AG09309 (cell line): Measurements from ENCODE around the gene PPCDC.

ENCODE experiments used
- DNase-seq: peaks from one replicate; pipeline ENCODE4 v3.0.0-alpha.2; 2010; ENCODE audit warnings: low read depth
- H3K4me3 ChIP-seq: 2 replicates; pipeline ENCODE4 v1.5.1; 2011; ENCODE audit warnings: mild to moderate bottlenecking, low read depth, low read length, moderate library complexity; ENCODE audit not compliant: control insufficient read depth
- TF ChIP-seq, protein P1 (sequence below): IDR thresholded peaks from 2 replicates; pipeline ENCODE4 v1.5.1; 2011; ENCODE audit warnings: mild to moderate bottlenecking, low read depth, low read length, inconsistent platforms; ENCODE audit not compliant: insufficient read depth, control insufficient read depth; ENCODE audit errors: missing control alignments

PPCDC gene

DNA sequence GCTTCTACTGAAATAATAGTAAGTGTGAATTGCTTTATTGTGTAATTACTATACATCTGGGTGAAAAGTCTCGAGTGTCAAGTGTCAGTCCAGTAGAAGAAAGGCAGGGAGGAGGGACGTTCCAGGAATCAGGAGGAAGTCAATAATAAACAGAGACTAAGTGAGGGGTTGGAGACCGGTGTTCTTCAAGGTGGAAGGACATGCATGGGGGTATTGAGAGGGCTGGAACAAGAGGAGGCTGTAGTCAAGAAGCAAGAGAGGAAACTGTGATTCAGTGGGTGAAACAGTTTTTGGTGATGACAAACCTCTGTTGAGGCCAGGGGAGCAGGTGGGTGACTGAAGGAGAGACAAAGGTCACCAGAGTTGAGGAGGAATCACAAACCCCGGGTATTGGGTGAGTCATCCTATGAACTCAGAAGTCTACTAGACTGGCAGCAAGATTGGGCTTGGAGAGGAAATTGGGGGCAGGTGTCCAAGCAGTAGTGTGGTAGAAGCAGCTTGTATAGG is 39.6 kb upstream of the PPCDC start:
- no peak for DNase-seq
- TF ChIP-seq, protein P1, sequence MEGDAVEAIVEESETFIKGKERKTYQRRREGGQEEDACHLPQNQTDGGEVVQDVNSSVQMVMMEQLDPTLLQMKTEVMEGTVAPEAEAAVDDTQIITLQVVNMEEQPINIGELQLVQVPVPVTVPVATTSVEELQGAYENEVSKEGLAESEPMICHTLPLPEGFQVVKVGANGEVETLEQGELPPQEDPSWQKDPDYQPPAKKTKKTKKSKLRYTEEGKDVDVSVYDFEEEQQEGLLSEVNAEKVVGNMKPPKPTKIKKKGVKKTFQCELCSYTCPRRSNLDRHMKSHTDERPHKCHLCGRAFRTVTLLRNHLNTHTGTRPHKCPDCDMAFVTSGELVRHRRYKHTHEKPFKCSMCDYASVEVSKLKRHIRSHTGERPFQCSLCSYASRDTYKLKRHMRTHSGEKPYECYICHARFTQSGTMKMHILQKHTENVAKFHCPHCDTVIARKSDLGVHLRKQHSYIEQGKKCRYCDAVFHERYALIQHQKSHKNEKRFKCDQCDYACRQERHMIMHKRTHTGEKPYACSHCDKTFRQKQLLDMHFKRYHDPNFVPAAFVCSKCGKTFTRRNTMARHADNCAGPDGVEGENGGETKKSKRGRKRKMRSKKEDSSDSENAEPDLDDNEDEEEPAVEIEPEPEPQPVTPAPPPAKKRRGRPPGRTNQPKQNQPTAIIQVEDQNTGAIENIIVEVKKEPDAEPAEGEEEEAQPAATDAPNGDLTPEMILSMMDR: no peak
- no peak overlapping the region for H3K4me3 ChIP-seq

DNA sequence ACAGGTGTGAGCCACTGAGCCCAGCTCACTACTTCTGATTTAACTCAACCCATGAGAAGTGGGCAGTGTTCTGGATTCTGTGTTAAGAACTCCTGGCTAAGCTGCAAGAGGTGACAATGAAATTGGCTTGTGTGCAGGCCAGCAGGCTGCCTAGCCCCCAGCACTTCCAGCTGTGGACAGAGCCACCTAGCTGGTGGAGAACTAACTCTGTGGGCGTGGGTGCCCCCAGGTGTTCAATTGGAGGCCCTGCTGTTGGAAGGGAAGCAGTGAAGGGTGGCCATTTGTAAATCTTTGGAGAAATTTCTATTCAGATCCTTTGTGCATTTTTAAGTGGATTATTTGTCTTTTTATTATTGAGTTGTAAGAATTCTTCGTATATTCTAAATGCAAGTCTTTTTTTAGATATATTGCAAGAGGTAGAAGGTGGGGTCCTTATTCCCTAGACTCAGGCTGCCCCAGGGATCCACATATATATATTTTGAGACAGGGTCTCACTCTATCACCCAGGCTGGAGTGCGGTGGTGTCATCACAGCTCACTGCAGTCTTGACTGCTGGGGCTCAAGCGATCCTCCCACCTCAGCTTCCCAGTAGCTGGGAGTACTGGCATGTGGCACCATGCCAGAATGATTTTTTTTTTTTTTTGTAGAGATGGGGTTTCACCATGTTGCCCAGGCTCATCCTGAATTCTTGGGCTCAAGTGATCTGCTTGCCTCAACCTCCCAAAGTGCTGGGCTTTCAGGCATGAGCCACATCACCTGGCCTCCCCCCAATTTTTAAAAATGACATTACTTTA is 35.2 kb upstream of the PPCDC start:
- DNase-seq: no peak
- TF ChIP-seq, protein P1: peak; percentile 42
- H3K4me3 ChIP-seq: no peak overlapping the region

DNA sequence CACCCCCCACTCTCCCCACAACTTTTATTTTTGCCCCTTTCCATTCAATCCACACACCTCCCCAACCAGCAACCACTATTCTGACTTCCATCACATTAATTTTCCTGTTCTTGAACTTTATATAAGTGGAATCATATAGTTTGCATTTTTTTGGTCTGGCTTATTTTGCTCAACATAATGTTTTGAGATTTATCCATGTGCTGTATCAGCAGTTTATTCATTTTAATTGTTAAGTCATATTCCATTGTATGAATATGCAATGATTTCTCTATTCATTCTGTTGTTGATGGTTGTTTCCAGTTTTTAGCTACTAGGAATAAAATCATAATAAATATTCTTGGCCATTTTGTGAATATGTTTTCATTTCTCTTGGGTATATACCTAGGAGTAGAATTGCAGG is 33.9 kb upstream of the PPCDC start:
- TF ChIP-seq, protein P1: no peak
- H3K4me3 ChIP-seq: no peak overlapping the region
- DNase-seq: no peak

DNA sequence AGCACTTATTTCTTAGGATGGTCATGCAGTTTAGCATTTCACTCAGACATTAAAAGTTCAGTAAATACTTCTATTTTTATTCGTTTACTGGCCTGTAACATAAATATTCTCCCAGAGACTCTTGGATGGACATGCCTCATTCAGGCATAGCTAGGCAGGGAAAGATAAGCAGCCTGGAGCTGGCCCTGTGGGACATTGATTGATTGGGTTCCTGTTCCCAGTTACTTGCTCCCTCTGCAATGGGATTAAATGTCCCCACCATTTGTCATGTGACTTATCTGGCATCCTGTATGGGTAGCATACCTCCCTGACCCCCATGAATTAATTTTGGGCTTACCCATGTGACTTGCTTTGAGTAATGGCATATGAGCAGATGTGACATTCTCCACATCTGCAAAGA is 30.8 kb upstream of the PPCDC start:
- TF ChIP-seq, protein P1: no peak
- DNase-seq: no peak
- H3K4me3 ChIP-seq: no peak overlapping the region

DNA sequence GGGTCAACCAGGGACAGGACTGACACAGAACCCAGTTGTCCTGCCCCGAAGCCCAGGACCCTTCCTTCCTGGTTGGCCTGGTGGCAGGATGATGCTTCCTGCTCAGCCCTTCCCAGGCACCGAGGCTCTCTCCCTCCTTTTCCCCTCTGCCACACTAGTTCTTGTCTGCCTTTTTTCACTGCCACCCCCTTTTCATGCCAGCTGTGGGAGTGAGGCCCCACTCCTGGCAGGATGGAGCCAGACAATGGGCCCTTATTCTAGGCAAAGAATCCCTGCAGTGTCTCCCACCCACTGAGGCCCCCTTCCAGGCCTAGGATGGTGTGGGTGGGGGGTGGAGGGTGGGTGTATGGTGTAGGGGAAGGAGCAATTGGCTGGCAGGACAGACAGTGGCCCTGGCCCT is 29.2 kb upstream of the PPCDC start:
- TF ChIP-seq, protein P1: no peak
- no peak overlapping the region for H3K4me3 ChIP-seq
- no peak for DNase-seq

DNA sequence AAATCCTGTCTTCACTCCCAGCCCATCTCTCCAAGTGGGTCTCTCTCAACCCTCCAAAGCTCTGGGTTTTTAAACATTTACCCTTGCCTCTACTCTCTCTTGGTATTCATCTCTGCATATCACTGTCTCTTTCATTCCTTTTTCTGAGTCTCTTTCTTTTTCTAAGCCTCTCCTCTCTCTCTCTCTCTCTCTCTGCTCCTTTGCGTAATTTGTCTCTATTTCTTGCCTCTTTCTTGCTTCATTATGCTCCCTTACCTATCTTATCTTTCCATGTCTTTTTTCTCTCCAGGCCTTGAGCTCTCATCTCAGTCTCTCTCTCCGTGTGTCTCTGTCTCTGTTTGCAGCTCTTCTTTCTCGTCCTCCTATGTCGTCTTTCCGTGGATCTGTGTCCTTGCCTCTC is 28.7 kb upstream of the PPCDC start:
- no peak for DNase-seq
- TF ChIP-seq, protein P1: no peak
- H3K4me3 ChIP-seq: no peak overlapping the region
